OCI-LY7 (cell line): ENCODE data around the gene ABCC9.

ENCODE experiments used
- CTCF ChIP-seq: fragments of 200-600 bp; sonication (generic); conservative IDR thresholded peaks from 2 replicates; pipeline ENCODE4 v1.5.1; 2014; ENCODE audit warnings: mild to moderate bottlenecking, antibody characterized with exemption, low read length, moderate library complexity, mixed read lengths
- EZH2phosphoT487 ChIP-seq: fragments of 200-600 bp; sonication (generic); IDR thresholded peaks from 2 replicates; pipeline ENCODE4 v1.6.1; 2018; ENCODE audit warnings: low read depth, borderline replicate concordance, mild to moderate bottlenecking, mixed run types, antibody characterized with exemption, low read length, moderate library complexity, mixed read lengths

GRCh38 chr12:21813751-21814150 lies 127.5 kb downstream of the ABCC9 start:
- TF ChIP-seq CTCF: no peak
- no peak for TF ChIP-seq EZH2phosphoT487
